Measurements from ENCODE around the gene PHLDA1. TPM values are rescaled to one million over a fixed set of nuclear protein-coding genes. Genes with fewer than 3 reads are reported as not detected.

PHLDA1 gene
- total RNA-seq (ENCODE audit: unreplicated experiment): 169 TPM
- long read RNA-seq, full-length matches to known transcripts: 159 of 168 reads
- long read RNA-seq, partial matches to known transcripts: 0 of 168 reads
- long read RNA-seq, other reads (novel, unspliced or antisense): 9 of 168 reads

DNA sequence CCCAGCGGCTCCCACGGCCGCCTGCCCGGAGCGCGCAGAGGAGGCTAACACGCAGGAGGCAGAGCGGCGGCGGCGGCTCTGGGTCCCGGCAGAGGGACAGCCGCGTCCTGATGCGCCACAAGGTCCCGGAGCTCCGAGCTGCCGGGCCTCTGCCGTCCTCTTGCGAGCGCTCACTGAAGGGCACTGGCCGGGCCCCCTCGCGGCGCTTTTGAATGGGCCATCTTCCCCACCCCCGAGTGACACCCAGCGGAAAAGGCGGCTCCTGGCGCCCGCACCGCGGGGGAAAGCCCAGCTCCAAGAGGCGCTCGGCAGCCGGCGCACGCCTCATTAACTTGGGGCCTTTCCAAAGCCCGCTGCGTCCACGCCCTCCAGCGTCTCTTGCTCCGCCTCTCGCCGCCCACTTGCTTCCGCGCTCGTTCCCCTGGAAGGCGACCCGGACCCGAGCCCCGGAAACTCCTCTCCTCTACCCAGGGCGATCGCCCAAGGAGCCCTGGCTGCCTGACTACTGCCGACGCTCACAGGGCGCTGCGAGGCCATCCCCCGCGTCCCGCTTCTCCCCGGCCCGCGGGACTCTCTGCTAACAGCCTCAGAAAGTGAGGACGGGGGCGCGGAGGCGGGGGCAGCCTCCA, at the start of gene PHLDA1:
PHLDA1 (minus strand) TSS at position 363 of the 629 bp plus-strand sequence.
- H3K36me3 Mint-ChIP-seq (ENCODE audit: unreplicated experiment): peaks cover 12% of the 10 kb centered on the region
- peak within 1 kb of the TSS; percentile 99 for H3K27ac Mint-ChIP-seq (ENCODE audit: unreplicated experiment)
- H3K4me3 Mint-ChIP-seq (ENCODE audit: unreplicated experiment): peak within 1 kb of the TSS; percentile 100
- peaks cover 31% of the 10 kb centered on the region for H3K9me3 Mint-ChIP-seq (ENCODE audit: unreplicated experiment)
- H3K27me3 Mint-ChIP-seq (ENCODE audit: unreplicated experiment): peaks cover 22% of the 10 kb centered on the region
- peak; percentile 98 for DNase-seq
- TF ChIP-seq, protein P1, sequence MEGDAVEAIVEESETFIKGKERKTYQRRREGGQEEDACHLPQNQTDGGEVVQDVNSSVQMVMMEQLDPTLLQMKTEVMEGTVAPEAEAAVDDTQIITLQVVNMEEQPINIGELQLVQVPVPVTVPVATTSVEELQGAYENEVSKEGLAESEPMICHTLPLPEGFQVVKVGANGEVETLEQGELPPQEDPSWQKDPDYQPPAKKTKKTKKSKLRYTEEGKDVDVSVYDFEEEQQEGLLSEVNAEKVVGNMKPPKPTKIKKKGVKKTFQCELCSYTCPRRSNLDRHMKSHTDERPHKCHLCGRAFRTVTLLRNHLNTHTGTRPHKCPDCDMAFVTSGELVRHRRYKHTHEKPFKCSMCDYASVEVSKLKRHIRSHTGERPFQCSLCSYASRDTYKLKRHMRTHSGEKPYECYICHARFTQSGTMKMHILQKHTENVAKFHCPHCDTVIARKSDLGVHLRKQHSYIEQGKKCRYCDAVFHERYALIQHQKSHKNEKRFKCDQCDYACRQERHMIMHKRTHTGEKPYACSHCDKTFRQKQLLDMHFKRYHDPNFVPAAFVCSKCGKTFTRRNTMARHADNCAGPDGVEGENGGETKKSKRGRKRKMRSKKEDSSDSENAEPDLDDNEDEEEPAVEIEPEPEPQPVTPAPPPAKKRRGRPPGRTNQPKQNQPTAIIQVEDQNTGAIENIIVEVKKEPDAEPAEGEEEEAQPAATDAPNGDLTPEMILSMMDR (IDR thresholded peaks at IDR 0.05; ENCODE audit: partially characterized antibody, unreplicated experiment): peak; percentile 73
- peaks cover 28% of the 10 kb centered on the region for H3K4me1 Mint-ChIP-seq (ENCODE audit: low read depth, unreplicated experiment)

DNA sequence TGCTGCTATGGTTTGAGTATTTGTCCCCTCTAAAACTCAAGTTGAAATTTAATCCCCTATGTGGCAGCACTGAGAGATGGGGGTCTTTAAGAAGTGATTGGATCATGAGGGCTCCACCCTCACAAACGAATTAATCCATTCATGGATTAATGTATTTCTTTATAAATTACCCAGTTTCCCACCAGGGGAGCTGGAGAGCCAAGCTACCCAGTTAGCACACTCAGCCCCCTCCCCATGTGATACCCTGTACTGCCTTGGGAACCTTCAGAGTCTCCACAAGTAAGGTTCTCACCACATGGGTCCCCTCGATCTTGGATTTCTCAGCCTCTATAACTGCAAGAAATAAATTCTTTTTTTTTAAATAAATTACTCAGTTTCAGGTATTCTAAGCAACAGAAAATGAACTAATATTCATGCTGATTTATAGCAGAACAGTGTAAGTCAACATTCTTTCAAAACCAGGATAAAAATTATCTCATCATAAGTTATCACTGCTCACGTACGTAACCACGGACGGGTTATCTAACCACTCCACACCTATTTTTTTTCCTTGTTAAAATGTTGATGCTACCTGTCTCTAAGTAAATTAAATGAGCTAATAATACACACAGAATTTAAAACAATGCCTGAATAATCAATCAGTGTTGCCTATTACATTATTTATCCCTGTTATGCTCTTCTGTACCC, 49.3 kb upstream of the PHLDA1 start:
- Mint-ChIP-seq H3K4me3 (ENCODE audit: unreplicated experiment) (no peak overlapping the region), H3K36me3 (ENCODE audit: unreplicated experiment) (no peaks in the 10 kb centered on the region), H3K27ac (ENCODE audit: unreplicated experiment) (no peak overlapping the region), H3K4me1 (ENCODE audit: low read depth, unreplicated experiment) (peaks cover 38% of the 10 kb centered on the region), H3K27me3 (ENCODE audit: unreplicated experiment) (peaks cover 7% of the 10 kb centered on the region), H3K9me3 (ENCODE audit: unreplicated experiment) (peaks cover 17% of the 10 kb centered on the region)
- peak; percentile 31 for DNase-seq
- TF ChIP-seq, protein P1 (IDR thresholded peaks at IDR 0.05; ENCODE audit: partially characterized antibody, unreplicated experiment): peak; percentile 48

DNA sequence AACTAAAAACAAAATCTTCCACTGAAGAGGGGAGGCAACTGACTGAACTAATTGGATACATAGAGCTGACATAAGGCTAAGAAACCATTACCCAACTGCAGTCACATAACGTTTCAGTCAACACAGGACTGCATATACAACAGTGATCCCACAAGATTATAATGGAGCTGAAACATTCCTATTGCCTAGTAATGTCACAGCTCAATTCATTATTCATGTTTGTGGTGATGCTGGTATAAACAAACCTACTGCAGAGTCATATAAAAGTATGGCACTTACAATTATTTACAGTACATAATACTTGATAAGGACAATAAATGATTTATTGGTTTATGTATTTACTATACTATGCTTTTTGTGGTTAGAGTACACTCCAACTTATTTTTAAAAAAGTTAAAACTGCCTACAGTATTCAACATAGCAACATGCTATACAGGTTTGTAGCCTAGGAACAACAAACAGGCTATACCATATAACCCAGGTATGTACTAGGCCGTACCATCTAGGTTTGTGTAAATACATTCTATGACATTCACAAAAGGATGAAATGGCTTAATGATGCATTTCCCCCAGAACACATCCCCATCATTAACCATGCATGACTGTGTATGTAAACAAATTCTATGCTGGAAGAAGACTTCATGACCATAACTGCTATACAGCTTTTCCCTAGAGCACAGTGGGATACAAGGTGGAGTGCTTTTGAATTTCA, 48.6 kb upstream of the PHLDA1 start:
- Mint-ChIP-seq H3K9me3 (ENCODE audit: unreplicated experiment) (peaks cover 14% of the 10 kb centered on the region), H3K27me3 (ENCODE audit: unreplicated experiment) (peaks cover 6% of the 10 kb centered on the region), H3K4me1 (ENCODE audit: low read depth, unreplicated experiment) (peaks cover 34% of the 10 kb centered on the region), H3K4me3 (ENCODE audit: unreplicated experiment) (no peak overlapping the region), H3K36me3 (ENCODE audit: unreplicated experiment) (no peaks in the 10 kb centered on the region), H3K27ac (ENCODE audit: unreplicated experiment) (no peak overlapping the region)
- no peak for DNase-seq
- TF ChIP-seq, protein P1 (IDR thresholded peaks at IDR 0.05; ENCODE audit: partially characterized antibody, unreplicated experiment): no peak

DNA sequence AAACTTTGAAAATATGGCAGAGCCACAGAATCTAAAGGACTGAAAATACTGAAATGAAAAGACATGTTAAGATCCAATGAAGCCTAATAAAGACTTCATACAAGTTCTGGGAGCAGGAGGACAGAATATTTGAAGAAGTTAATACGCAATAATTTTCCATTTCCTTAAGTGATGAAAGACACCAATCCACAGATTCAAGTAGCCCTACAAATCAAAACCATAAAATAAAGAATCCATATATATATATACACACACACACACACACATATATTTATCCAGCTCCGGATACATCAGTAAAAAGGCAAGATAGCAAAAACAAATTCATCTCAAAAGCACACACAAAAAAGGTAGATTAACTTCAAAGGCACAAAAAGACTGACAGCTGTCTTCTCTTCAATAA, 47.2 kb upstream of the PHLDA1 start:
- Mint-ChIP-seq H3K9me3 (ENCODE audit: unreplicated experiment) (peaks cover 8% of the 10 kb centered on the region), H3K27ac (ENCODE audit: unreplicated experiment) (no peak overlapping the region), H3K4me1 (ENCODE audit: low read depth, unreplicated experiment) (peaks cover 36% of the 10 kb centered on the region)

More for the DNA sequence above, 47.2 kb upstream of the PHLDA1 start:
- H3K4me3 Mint-ChIP-seq (ENCODE audit: unreplicated experiment): no peak overlapping the region
- H3K27me3 Mint-ChIP-seq (ENCODE audit: unreplicated experiment): no peaks in the 10 kb centered on the region
- no peaks in the 10 kb centered on the region for H3K36me3 Mint-ChIP-seq (ENCODE audit: unreplicated experiment)
- TF ChIP-seq, protein P1 (IDR thresholded peaks at IDR 0.05; ENCODE audit: partially characterized antibody, unreplicated experiment): no peak
- no peak for DNase-seq
